Stimulated activated CD4-positive, alpha-beta T cell treated with anti-CD3 and anti-CD28 coated beads, Interleukin-4, amount 100 ng/mL, for 48 hours (primary cell): ENCODE results near the gene USP19.

ENCODE experiments used
- DNase-seq, 2 donors: peaks; one replicate each; pipeline ENCODE4 v3.0.0-alpha.2; 2020; ENCODE audit warnings: low read depth in 2 of 2

USP19 gene

GRCh38 chr3:49134471-49135265, 14.0 kb upstream of the USP19 start:
- DNase-seq, result no peak

- no peak for DNase-seq
These were observed 12.8 kb upstream of the USP19 start for GRCh38 chr3:49133226-49133951.

- no peak for DNase-seq
These were observed 12.0 kb upstream of the USP19 start, which contains the start of gene LAMB2 for GRCh38 chr3:49132437-49133225. TSS of gene LAMB2 (minus strand) at chr3:49133050. CDS start at chr3:49132867, 183 bp downstream.

GRCh38 chr3:49132073-49132436, 11.4 kb upstream of the USP19 start:
- no peak for DNase-seq

- DNase-seq, result no peak
These were observed 11.0 kb upstream of the USP19 start for GRCh38 chr3:49131576-49131975.

GRCh38 chr3:49131040-49131439, 10.4 kb upstream of the USP19 start:
- DNase-seq, result no peak

- no peak for DNase-seq
These were observed 4.5 kb upstream of the USP19 start for GRCh38 chr3:49124991-49125670.

- no peak for DNase-seq
These were observed 3.6 kb upstream of the USP19 start for GRCh38 chr3:49124203-49124602.

- no peak for DNase-seq
These were observed 3.1 kb upstream of the USP19 start for GRCh38 chr3:49123687-49124086.

- DNase-seq, result no peak
These were observed 2.4 kb upstream of the USP19 start for GRCh38 chr3:49122886-49123545.

- DNase-seq, result no peak
These were observed 1.8 kb upstream of the USP19 start for GRCh38 chr3:49122451-49122850.

GRCh38 chr3:49122022-49122421, 1.4 kb upstream of the USP19 start:
- no peak for DNase-seq

- no peak for DNase-seq
These were observed 611 bp upstream of the USP19 start for GRCh38 chr3:49121132-49121736.

GRCh38 chr3:49120096-49120437, 556 bp downstream of the USP19 start:
- no peak for DNase-seq

GRCh38 chr3:49119439-49119838, 1.2 kb downstream of the USP19 start:
- no peak for DNase-seq

GRCh38 chr3:49119036-49119435, 1.6 kb downstream of the USP19 start:
- no peak for DNase-seq

- DNase-seq, result no peak
These were observed 8.4 kb downstream of the USP19 start for GRCh38 chr3:49112262-49112661.

- no peak for DNase-seq
These were observed 9.3 kb downstream of the USP19 start for GRCh38 chr3:49111347-49111746.

GRCh38 chr3:49110780-49111179, 9.8 kb downstream of the USP19 start:
- DNase-seq, result no peak

GRCh38 chr3:49108346-49108745, 12.3 kb downstream of the USP19 start:
- DNase-seq, result no peak
